ENCODE measurements around the gene ZSWIM1.
"Not testable (repeated sequence)": the region's sequence is repeated elsewhere in the genome, so short reads cannot be mapped to it uniquely, and the experiment has no call there.

ZSWIM1 gene

GRCh38 chr20:45917790-45918141, 36.7 kb downstream of the ZSWIM1 start:
- no peak for DNase-seq
- no peak for ATAC-seq (replicated peaks)
- no peaks in the 10 kb centered on the region for H3K36me3 Mint-ChIP-seq

GRCh38 chr20:45918182-45918737, 37.2 kb downstream of the ZSWIM1 start:
- no peak overlapping the region for H3K4me3 Mint-ChIP-seq
- ATAC-seq (replicated peaks) (no peak), DNase-seq (no peak)
- no peaks in the 10 kb centered on the region for H3K36me3 Mint-ChIP-seq
- H3K9me3 Mint-ChIP-seq = no peaks in the 10 kb centered on the region
- H3K27ac Mint-ChIP-seq = no peak overlapping the region
- peaks cover 20 to 25% of the 10 kb centered on the region in 2 donors for H3K27me3 Mint-ChIP-seq
- peaks cover 5 to 9% of the 10 kb centered on the region in 2 donors for H3K4me1 Mint-ChIP-seq

More at GRCh38 chr20:45917790-45918141, 36.7 kb downstream of the ZSWIM1 start:
- Mint-ChIP-seq H3K4me1 (peaks cover 5 to 9% of the 10 kb centered on the region in 2 donors), H3K27me3 (peaks cover 20 to 25% of the 10 kb centered on the region in 2 donors), H3K9me3 (no peaks in the 10 kb centered on the region), H3K27ac (no peak overlapping the region), H3K4me3 (no peak overlapping the region)

- no peak for ATAC-seq (replicated peaks)
- Mint-ChIP-seq H3K27me3 (peaks cover 20 to 25% of the 10 kb centered on the region in 2 donors), H3K27ac (no peak overlapping the region), H3K9me3 (no peaks in the 10 kb centered on the region), H3K36me3 (no peaks in the 10 kb centered on the region), H3K4me1 (peaks cover 5 to 8% of the 10 kb centered on the region in 2 donors), H3K4me3 (no peak overlapping the region)
- no peak for DNase-seq
These were observed 37.9 kb downstream of the ZSWIM1 start for GRCh38 chr20:45918779-45919537.

- Mint-ChIP-seq H3K4me1 (peaks cover under 1 to 5% of the 10 kb centered on the region in 2 donors), H3K27me3 (peaks cover 20 to 25% of the 10 kb centered on the region in 2 donors), H3K9me3 (no peaks in the 10 kb centered on the region), H3K4me3 (no peak overlapping the region), H3K27ac (no peak overlapping the region), H3K36me3 (no peaks in the 10 kb centered on the region)
- DNase-seq (no peak), ATAC-seq (replicated peaks) (no peak)
These were observed 38.7 kb downstream of the ZSWIM1 start for GRCh38 chr20:45919542-45920399.

GRCh38 chr20:45920462-45921336, 39.7 kb downstream of the ZSWIM1 start:
- DNase-seq (no peak), ATAC-seq (replicated peaks) (no peak)
- no peaks in the 10 kb centered on the region for H3K36me3 Mint-ChIP-seq
- H3K4me3 Mint-ChIP-seq = no peak overlapping the region
- H3K9me3 Mint-ChIP-seq = no peaks in the 10 kb centered on the region
- H3K4me1 Mint-ChIP-seq = peaks cover 0 to 5% of the 10 kb centered on the region in 2 donors
- H3K27ac Mint-ChIP-seq = no peak overlapping the region
- peaks cover 20 to 25% of the 10 kb centered on the region in 2 donors for H3K27me3 Mint-ChIP-seq

- H3K27me3 Mint-ChIP-seq = peaks cover 20 to 22% of the 10 kb centered on the region in 2 donors
- H3K27ac Mint-ChIP-seq = no peak overlapping the region
- no peaks in the 10 kb centered on the region for H3K9me3 Mint-ChIP-seq
- DNase-seq (no peak), ATAC-seq (replicated peaks) (no peak)
- H3K36me3 Mint-ChIP-seq = no peaks in the 10 kb centered on the region
- H3K4me1 Mint-ChIP-seq = peaks cover 0 to 5% of the 10 kb centered on the region in 2 donors
- H3K4me3 Mint-ChIP-seq = no peak overlapping the region
These were observed 40.5 kb downstream of the ZSWIM1 start for GRCh38 chr20:45921337-45922189.

- Mint-ChIP-seq H3K36me3 (no peaks in the 10 kb centered on the region), H3K4me3 (no peak overlapping the region), H3K4me1 (peaks cover 0 to 5% of the 10 kb centered on the region in 2 donors), H3K9me3 (no peaks in the 10 kb centered on the region), H3K27ac (no peak overlapping the region), H3K27me3 (peaks cover 12 to 15% of the 10 kb centered on the region in 2 donors)
- DNase-seq (no peak), ATAC-seq (replicated peaks) (no peak)
These were observed 43.6 kb downstream of the ZSWIM1 start for GRCh38 chr20:45924391-45925261.

- ATAC-seq (replicated peaks) (no peak), DNase-seq (no peak)
- Mint-ChIP-seq H3K4me1 (peaks cover 0 to 5% of the 10 kb centered on the region in 2 donors), H3K36me3 (no peaks in the 10 kb centered on the region), H3K27ac (no peak overlapping the region), H3K9me3 (no peaks in the 10 kb centered on the region), H3K27me3 (peaks cover 7 to 11% of the 10 kb centered on the region in 2 donors), H3K4me3 (no peak overlapping the region)
These were observed 44.9 kb downstream of the ZSWIM1 start for GRCh38 chr20:45925821-45926506.

GRCh38 chr20:45926731-45927070, 45.7 kb downstream of the ZSWIM1 start:
- H3K27ac Mint-ChIP-seq = no peak overlapping the region
- no peak overlapping the region for H3K4me3 Mint-ChIP-seq
- no peak for ATAC-seq (replicated peaks)
- H3K4me1 Mint-ChIP-seq = peaks cover 0 to 2% of the 10 kb centered on the region in 2 donors
- no peaks in the 10 kb centered on the region for H3K36me3 Mint-ChIP-seq
- no peak for DNase-seq
- peaks cover 2 to 3% of the 10 kb centered on the region in 2 donors for H3K27me3 Mint-ChIP-seq
- no peaks in the 10 kb centered on the region for H3K9me3 Mint-ChIP-seq

GRCh38 chr20:45927071-45927878, 46.2 kb downstream of the ZSWIM1 start:
- no peak overlapping the region for H3K27ac Mint-ChIP-seq
- ATAC-seq (replicated peaks) = no peak

GRCh38 chr20:45931680-45932079, 50.7 kb downstream of the ZSWIM1 start:
- not testable (repeated sequence) for H3K4me3 Mint-ChIP-seq

More at GRCh38 chr20:45927071-45927878, 46.2 kb downstream of the ZSWIM1 start:
- no peak for DNase-seq
- Mint-ChIP-seq H3K27me3 (no peaks in the 10 kb centered on the region), H3K4me3 (no peak overlapping the region), H3K36me3 (no peaks in the 10 kb centered on the region), H3K9me3 (no peaks in the 10 kb centered on the region), H3K4me1 (peaks cover 0 to 2% of the 10 kb centered on the region in 2 donors)

More at GRCh38 chr20:45931680-45932079, 50.7 kb downstream of the ZSWIM1 start:
- not testable (repeated sequence) for H3K9me3 Mint-ChIP-seq; H3K36me3 Mint-ChIP-seq; H3K27ac Mint-ChIP-seq; DNase-seq; ATAC-seq (replicated peaks); H3K27me3 Mint-ChIP-seq
- H3K4me1 Mint-ChIP-seq = peaks cover 0 to 13% of the 10 kb centered on the region in 2 donors

Data from stimulated activated naive B cell treated with anti-CD40 and anti-IgM and Interleukin-4, amounts not matched to agents 10 μg/mL and 1 μg/mL and 100 μg/mL, for 72 hours (primary cell).